Dermis blood vessel endothelial cell (primary cell): ENCODE data around the gene KNCN. TPM values are rescaled to one million over a fixed set of nuclear protein-coding genes. Genes with fewer than 3 reads are reported as not detected.

Source experiments
- DNase-seq: peaks from one replicate; pipeline ENCODE4 v3.0.0; 2010
- total RNA-seq: library from RNA; depleted of rRNA; stranded (reverse); fragments of >200 nt; gene quantifications from 2 replicates; pipeline ENCODE4 v1.2.3, GENCODE V29; 2014

Gene KNCN
- total RNA-seq = not detected in 2 replicates

DNA sequence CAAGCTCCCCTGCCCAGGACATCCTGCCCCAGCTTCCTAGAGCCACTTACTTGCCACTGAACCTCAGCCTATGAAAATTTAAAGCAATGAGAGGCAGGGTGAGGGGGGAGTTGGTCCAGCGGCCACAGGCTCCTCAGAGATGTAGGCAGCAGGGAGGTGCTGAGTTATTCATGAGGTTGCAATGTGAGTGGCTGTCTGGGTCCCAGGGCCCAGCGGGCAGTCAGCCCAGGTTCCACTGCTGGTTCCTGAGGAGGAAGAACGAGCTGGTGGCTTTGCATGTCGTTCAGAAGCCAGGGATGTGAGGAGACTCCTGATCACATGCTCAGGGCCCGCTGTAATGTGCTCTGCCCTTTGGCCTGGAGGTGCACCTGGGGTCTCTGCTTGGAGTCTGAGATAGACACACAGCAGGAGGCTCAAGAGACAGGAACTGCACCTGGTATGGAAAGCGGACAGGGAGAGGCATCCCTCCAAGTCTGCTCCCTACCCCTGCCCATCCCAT, at the start of gene KNCN:
Gene KNCN (minus strand): TSS at position 51 of the 499 bp plus-strand sequence. CDS start 432 bp downstream, outside the sequence.
- no peak for DNase-seq

- no peak for DNase-seq
These were observed 47.9 kb upstream of the KNCN start for GRCh38 chr1:46599059-46599970.

- no peak for DNase-seq
These were observed 45.4 kb upstream of the KNCN start for GRCh38 chr1:46596846-46597245.

GRCh38 chr1:46596036-46596435, 44.6 kb upstream of the KNCN start:
- DNase-seq = no peak

GRCh38 chr1:46595127-46595526, 43.7 kb upstream of the KNCN start:
- DNase-seq = no peak

GRCh38 chr1:46594063-46594462, 42.6 kb upstream of the KNCN start:
- no peak for DNase-seq

DNA sequence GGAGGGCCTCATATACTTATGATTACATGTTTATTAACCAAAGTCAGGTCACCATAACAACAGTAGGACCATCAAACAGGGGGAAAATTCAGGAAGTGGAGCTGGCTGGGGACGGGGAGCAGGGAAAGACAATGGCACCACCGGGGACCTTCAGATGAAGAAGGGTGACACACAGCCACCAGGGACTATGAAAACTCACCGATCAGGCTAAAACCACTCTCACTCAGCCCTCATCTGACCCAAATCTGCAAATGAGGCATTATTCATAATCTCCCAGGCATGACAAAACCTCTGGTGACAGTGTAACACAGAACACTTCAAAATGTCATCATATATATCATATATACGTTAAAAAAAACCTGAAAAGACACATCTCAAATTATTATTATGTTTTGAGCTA, 41.4 kb upstream of the KNCN start:
- DNase-seq = no peak

- no peak for DNase-seq
These were observed 38.1 kb upstream of the KNCN start for GRCh38 chr1:46589529-46589928.

GRCh38 chr1:46587069-46587468, 35.6 kb upstream of the KNCN start:
- no peak for DNase-seq

DNA sequence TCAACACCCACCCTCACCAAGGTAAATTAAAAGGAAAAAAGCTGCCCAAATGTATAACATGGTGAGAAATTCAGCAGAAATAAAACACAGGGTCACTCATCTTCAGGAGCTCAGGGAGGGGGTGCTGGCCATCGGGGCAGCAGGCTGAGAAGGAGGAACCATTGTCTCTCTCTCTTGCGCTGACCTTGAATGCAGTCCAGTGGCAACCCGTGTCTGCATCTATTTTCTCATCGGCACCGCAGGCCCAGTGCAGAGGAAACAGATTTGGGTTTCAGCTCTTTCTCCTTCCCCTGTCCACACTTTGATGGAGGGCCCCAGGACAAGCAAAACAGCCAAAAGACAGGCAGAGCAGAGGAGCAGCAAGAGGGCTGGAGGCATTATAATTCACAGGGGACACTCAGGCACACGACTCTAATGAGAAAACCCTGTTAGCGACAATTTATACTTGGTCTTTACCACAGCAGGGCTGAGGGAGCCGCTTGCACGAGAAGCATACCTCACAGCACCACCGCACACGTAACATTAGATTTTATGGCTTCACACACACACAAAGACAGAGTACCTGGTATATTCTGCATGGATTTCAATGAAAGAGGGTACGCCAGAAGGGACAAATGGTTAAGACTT, 34.0 kb upstream of the KNCN start:
- no peak for DNase-seq

- DNase-seq = no peak
These were observed 32.0 kb upstream of the KNCN start for GRCh38 chr1:46583494-46583893.

GRCh38 chr1:46582972-46583371, 31.5 kb upstream of the KNCN start:
- no peak for DNase-seq

DNA sequence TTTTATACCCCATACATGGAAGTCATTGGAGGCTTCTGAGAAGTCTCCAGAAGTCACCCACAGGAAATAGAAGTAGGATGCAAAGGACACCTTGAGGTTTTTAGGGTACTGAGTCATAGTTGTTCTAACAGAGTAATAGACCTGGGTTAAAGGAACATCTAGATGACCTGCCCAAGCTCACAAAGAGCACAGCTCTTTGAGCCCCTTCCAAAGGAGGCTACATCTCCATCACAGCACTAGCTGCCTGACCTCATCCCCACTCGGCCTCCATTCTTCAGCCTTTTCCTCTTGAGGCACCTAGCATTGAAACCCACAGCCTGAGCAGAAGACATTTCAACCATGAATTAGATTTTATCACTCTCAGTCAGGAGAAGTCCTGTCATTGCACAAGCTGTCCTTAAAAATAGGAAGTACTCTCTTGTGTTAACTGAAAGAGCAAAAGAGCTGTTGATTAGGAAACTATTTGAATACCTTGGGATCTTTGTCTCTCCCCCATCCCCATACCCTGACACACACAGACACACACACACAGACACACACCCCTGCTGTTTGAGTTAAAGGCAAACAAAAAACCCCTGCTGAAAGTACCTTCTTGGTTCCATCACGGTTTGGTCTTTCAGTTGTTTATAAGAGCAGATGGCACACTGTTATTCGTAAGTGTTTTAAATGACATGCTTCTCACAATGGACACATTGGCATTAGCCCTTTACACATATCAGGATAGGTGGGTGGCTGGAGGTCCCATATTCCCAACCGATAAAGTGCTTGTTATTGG, 30.4 kb upstream of the KNCN start:
- DNase-seq = no peak

DNA sequence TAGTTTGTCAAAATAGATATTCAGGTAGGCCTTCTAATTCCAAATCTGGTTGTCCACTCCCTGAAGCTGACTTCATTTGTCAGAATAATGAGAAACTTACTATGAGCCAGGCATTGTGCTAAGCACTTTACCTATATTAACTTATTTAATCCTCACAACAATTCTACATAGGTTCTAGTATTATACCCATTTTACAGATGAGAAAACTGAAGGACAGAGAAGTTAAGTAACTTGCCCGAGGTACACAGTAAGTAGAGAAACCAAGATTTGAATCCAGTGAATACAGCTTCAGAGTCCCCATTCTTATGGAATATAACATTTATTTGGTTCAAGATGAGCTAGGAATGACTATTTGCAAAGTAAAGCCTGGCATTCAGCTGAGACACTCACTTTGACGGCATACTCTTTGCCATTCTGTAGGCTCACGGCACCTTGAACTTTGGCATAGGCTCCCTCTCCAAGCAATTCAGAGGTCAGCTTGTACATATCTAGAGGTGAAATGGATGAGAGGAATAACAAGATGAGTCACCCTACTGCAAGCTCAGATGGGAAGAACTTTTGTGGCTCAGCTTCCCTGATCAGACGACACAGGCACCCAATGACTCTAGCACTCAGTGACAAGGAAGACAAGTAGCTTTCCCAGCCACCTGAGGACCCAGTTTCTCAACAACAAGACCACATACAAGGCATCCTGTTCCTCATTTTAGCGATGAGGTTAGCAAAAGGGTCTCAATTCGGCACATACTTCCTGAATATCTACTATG, 28.9 kb upstream of the KNCN start:
- no peak for DNase-seq

DNA sequence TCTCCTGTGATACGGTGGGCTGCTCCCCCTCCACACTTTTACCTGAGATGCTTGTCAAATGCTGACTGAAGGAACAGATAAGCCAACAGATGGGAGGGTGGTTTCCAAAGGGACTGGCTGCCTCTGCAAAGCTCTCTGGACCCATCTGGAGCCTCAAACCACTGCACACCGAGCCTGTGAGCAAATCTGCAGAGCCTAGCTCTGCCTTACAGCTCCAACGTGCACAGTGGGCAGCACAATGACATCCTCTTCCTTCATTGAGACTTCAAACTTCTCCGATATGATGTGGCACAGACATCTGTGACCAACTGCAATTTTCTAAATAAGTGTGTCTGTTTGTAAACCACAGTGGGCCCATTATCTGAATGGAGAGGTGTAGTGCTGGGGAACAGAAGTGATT, 26.2 kb upstream of the KNCN start:
- no peak for DNase-seq

DNA sequence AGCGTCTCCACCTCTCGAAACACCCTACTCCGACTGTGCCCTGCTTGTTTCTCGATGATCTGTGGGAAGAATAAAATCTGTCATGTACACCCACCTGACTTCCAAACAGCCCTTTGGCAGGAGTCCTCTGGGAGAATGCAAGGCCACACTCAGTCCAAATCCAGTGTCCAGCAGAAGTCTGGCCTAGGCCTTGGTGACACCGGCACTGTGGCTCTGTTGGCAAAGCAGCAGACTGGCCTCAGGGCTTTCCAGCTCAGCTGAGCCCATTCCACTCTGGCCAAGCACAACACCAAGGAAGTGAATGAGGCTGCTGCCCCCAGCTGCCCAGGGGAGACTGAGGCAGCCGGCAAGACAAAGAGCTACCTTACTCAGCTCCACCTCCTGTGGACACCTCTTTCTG, 25.1 kb upstream of the KNCN start:
- no peak for DNase-seq

GRCh38 chr1:46575778-46576177, 24.3 kb upstream of the KNCN start:
- DNase-seq = no peak

- DNase-seq = no peak
These were observed 23.9 kb upstream of the KNCN start for GRCh38 chr1:46575300-46575699.

DNA sequence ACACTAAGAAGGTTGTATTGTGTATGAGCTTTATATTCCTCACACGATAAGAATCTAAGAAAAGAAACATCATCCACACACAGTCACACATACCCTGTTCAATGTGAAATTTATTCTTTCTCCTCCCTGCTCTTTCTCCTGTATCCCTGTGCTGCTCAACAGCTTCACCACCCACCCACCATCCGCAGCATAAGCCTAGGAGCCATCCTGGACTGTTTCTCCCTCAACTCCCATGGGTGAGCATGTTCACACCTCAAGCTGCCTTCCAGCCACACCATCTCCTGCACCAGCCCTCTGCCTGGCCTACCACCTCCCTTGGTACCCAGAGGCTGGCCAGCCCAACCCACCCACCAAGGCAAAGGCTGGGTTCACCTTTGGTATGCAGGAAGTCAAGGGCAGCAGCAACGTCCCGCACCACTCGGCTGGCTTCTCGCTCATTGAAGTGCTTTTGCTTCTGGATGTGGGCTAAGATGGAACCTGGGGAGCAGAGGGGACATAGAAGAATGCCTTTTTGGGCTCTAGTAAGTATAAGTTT, 20.3 kb upstream of the KNCN start:
- no peak for DNase-seq

- no peak for DNase-seq
These were observed 18.7 kb upstream of the KNCN start for GRCh38 chr1:46569884-46570725.

- DNase-seq = no peak
These were observed 17.7 kb upstream of the KNCN start for GRCh38 chr1:46569116-46569515.
